Keratinocyte (primary cell): Measurements from ENCODE around the gene CMBL. TPM values are rescaled to one million over a fixed set of nuclear protein-coding genes. Genes with fewer than 3 reads are reported as not detected.

Experiments used
- DNase-seq: peaks from one replicate; pipeline ENCODE4 v3.0.0-alpha.2; 2011; ENCODE audit warnings: low read depth, missing footprints, low spot score
- FAIRE-seq: peaks from 2 replicates; lab custom pipeline; 2011; peaks lifted over from hg19 to GRCh38; lab: Jason Lieb, UNC
- H2AFZ ChIP-seq: 2 replicates; pipeline ENCODE4 v1.6.0; 2012; ENCODE audit warnings: low read length, control low read depth, inconsistent platforms; ENCODE audit not compliant: control insufficient read depth
- H3K27ac ChIP-seq: 2 replicates; pipeline ENCODE4 v1.5.1; 2011; ENCODE audit warnings: low read length; ENCODE audit not compliant: control insufficient read depth, insufficient read depth
- H3K27me3 ChIP-seq: 3 replicates; pipeline ENCODE4 v1.6.0; 2011; ENCODE audit warnings: low read length; ENCODE audit not compliant: control insufficient read depth, insufficient read depth; ENCODE audit errors: extremely low read depth
- H3K36me3 ChIP-seq, 2 experiments: 2 replicates in 1 of 2; 3 replicates in 1 of 2; pipeline ENCODE4 v1.5.1; 2011; ENCODE audit warnings: low read length in 2 of 2, mild to moderate bottlenecking in 1 of 2; ENCODE audit not compliant: control insufficient read depth in 2 of 2, insufficient read depth in 2 of 2; ENCODE audit errors: extremely low read depth in 1 of 2
- H3K4me1 ChIP-seq: 3 replicates; pipeline ENCODE4 v1.5.1; 2011; ENCODE audit warnings: low read length; ENCODE audit not compliant: control insufficient read depth, insufficient read depth; ENCODE audit errors: extremely low read depth
- H3K4me2 ChIP-seq: 3 replicates; pipeline ENCODE4 v1.6.0; 2011; ENCODE audit warnings: low read depth, low read length; ENCODE audit not compliant: control insufficient read depth, insufficient read depth; ENCODE audit errors: extremely low read depth
- H3K4me3 ChIP-seq, 3 experiments: fragments of 200-600 bp in 1 of 3; sonication (generic) in 1 of 3; 2 replicates in 2 of 3; 3 replicates in 1 of 3; pipeline ENCODE4 v1.5.1; 2011 to 2016; ENCODE audit warnings: low read length in 3 of 3, mild to moderate bottlenecking in 3 of 3, control low read depth in 2 of 3, inconsistent platforms in 1 of 3, low read depth in 1 of 3, mixed read lengths in 1 of 3, mixed run types in 1 of 3, moderate library complexity in 1 of 3; ENCODE audit not compliant: control insufficient read depth in 2 of 3, insufficient read depth in 2 of 3; ENCODE audit errors: extremely low read depth in 1 of 3
- H3K79me2 ChIP-seq: 2 replicates; pipeline ENCODE4 v1.6.0; 2012; ENCODE audit warnings: low read length; ENCODE audit not compliant: control insufficient read depth, insufficient read depth
- H3K9ac ChIP-seq: 3 replicates; pipeline ENCODE4 v1.6.0; 2011; ENCODE audit warnings: low read length; ENCODE audit not compliant: control insufficient read depth, insufficient read depth; ENCODE audit errors: extremely low read depth
- H3K9me1 ChIP-seq: 3 replicates; pipeline ENCODE4 v1.6.0; 2011; ENCODE audit warnings: low read length; ENCODE audit not compliant: control insufficient read depth, insufficient read depth; ENCODE audit errors: extremely low read depth
- H3K9me3 ChIP-seq: 2 replicates; pipeline ENCODE4 v1.5.1; 2012; ENCODE audit warnings: low read depth, low read length; ENCODE audit not compliant: control insufficient read depth
- H4K20me1 ChIP-seq: 3 replicates; pipeline ENCODE4 v1.6.0; 2011; ENCODE audit warnings: low read length; ENCODE audit not compliant: control insufficient read depth, insufficient read depth; ENCODE audit errors: extremely low read depth
- EZH2 ChIP-seq: IDR thresholded peaks from one replicate; pipeline ENCODE4 v1.6.1; 2012; ENCODE audit warnings: inconsistent platforms, mild to moderate bottlenecking, low read length, moderate library complexity
- dilution Hi-C: fragments of 300-500 bp; cut with MboI; formaldehyde crosslinking; loops from one replicate; pipeline ENCODE4 v1.7.0; 2020; ENCODE audit warnings: low sequenced_read_pairs; ENCODE audit not compliant: extremely low pct_ligation_motif_present
- polyA plus RNA-seq, 5 experiments: library from polyadenylated mRNA; depleted of rRNA in 3 of 5; stranded (reverse) in 3 of 5; stranded (forward) in 1 of 5; unstranded in 1 of 5; fragments of >200 nt; gene quantifications; 1 replicate in 1 of 5; 2 replicates in 3 of 5; 3 replicates in 1 of 5; pipeline versions ENCODE4 v1.2.1 to v1.2.3, GENCODE V29; 2011 to 2012; ENCODE audit warnings: missing spikeins in 2 of 5, low read depth in 1 of 5, low replicate concordance in 1 of 5
- TF ChIP-seq, protein P1 (sequence below), 3 experiments: IDR thresholded peaks in 1 of 3; conservative IDR thresholded peaks in 1 of 3; optimal IDR thresholded peaks in 1 of 3; 2 replicates in 2 of 3; 3 replicates in 1 of 3; pipeline versions ENCODE3 to v1.5.1; 2011; ENCODE audit warnings: low read length in 3 of 3, mild to moderate bottlenecking in 3 of 3, moderate library complexity in 2 of 3, control low read depth in 1 of 3, inconsistent platforms in 1 of 3; ENCODE audit not compliant: insufficient read depth in 2 of 3; ENCODE audit errors: extremely low read depth in 1 of 3

Gene CMBL
- polyA plus RNA-seq, 1 donor (not counting 4 experiments of a cell fraction or from before 2014, with no cell fraction given) = 9.1 TPM

DNA sequence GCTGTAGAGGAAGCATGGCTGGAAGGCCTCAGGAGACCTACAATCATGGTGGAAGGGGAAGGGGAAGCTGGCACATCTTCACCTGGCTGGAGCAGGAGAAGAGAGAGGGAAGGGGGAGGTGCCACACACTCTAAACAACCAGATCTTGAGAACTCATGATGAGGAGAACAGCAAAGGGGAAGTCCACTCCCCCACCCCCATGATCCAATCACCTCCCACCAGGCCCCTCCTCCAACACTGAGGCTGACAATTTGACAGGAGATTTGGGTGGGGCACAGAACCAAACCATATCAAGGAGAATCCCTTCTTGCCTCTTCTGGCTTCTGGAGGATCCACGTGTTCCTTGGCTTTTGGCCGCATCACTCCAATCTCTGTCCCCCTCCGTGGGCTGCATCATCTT, 13.1 kb upstream of the CMBL start:
- Histone ChIP-seq H3K9ac (no peak overlapping the region), H4K20me1 (no peaks in the 10 kb centered on the region), H3K4me3 (no peak overlapping the region), H3K4me1 (peaks cover 4% of the 10 kb centered on the region), H3K4me2 (no peak overlapping the region), H3K27ac (no peak overlapping the region), H2AFZ (no peak overlapping the region), H3K36me3 (no peaks in the 10 kb centered on the region), H3K9me1 (no peaks in the 10 kb centered on the region), H3K79me2 (no peaks in the 10 kb centered on the region), H3K27me3 (no peaks in the 10 kb centered on the region), H3K9me3 (no peaks in the 10 kb centered on the region)
- FAIRE-seq = no peak
- TF ChIP-seq, protein P1, sequence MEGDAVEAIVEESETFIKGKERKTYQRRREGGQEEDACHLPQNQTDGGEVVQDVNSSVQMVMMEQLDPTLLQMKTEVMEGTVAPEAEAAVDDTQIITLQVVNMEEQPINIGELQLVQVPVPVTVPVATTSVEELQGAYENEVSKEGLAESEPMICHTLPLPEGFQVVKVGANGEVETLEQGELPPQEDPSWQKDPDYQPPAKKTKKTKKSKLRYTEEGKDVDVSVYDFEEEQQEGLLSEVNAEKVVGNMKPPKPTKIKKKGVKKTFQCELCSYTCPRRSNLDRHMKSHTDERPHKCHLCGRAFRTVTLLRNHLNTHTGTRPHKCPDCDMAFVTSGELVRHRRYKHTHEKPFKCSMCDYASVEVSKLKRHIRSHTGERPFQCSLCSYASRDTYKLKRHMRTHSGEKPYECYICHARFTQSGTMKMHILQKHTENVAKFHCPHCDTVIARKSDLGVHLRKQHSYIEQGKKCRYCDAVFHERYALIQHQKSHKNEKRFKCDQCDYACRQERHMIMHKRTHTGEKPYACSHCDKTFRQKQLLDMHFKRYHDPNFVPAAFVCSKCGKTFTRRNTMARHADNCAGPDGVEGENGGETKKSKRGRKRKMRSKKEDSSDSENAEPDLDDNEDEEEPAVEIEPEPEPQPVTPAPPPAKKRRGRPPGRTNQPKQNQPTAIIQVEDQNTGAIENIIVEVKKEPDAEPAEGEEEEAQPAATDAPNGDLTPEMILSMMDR (optimal IDR thresholded peaks at IDR 0.05 in 1 of 3, IDR thresholded peaks at IDR 0.05 in 1 of 3, conservative IDR thresholded peaks at IDR 0.05 in 1 of 3; ENCODE audit: extremely low read depth in 1 of 3, insufficient read depth in 2 of 3, low read length in 3 of 3) = no peak
- TF ChIP-seq EZH2 = no peak
- dilution Hi-C loops = no loop called here
- no peak for DNase-seq

DNA sequence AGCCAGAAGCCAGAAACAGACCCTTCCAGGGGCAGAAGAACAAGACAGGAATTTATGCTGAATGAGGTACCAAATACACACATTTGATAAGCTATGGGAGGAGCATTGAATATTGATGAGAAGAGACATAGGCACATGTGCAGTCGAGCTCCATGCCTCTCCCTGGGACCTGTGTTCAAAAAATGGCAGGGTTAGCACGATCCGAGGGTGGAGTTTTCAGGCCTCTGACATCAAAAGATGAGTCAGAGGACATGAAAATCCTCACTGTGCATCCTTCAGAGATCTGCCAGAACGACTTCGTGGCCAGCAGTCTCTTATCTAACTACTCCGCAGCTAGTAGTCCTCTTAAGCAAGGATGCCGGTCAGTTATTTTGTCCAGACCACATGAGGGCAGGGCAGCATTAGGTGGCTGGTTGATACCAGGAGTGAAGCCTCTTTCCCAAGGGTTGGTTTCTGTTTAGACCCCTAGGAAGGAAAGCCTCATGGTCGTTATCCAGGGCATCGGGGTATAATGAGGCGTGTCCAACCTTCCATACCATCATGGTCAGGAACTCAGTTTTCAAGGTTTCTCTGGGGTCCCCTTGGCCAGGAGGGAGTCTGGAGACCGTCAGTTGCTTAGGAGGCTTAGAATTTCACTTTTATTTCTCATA, 11.6 kb upstream of the CMBL start:
- no peaks in the 10 kb centered on the region for H3K79me2 ChIP-seq
- H3K9me1 ChIP-seq = no peaks in the 10 kb centered on the region
- H3K4me3 ChIP-seq = no peak overlapping the region
- dilution Hi-C loops = no loop called here
- no peaks in the 10 kb centered on the region for H4K20me1 ChIP-seq
- H3K4me2 ChIP-seq = no peak overlapping the region
- no peaks in the 10 kb centered on the region for H3K36me3 ChIP-seq
- no peaks in the 10 kb centered on the region for H3K9me3 ChIP-seq
- H3K4me1 ChIP-seq = no peaks in the 10 kb centered on the region
- FAIRE-seq (no peak), DNase-seq (no peak)
- H3K27me3 ChIP-seq = no peaks in the 10 kb centered on the region
- H2AFZ ChIP-seq = no peak overlapping the region
- no peak overlapping the region for H3K27ac ChIP-seq
- H3K9ac ChIP-seq = no peak overlapping the region
- no peak for TF ChIP-seq EZH2
- TF ChIP-seq, protein P1 (optimal IDR thresholded peaks at IDR 0.05 in 1 of 3, IDR thresholded peaks at IDR 0.05 in 1 of 3, conservative IDR thresholded peaks at IDR 0.05 in 1 of 3; ENCODE audit: extremely low read depth in 1 of 3, insufficient read depth in 2 of 3, low read length in 3 of 3) = no peak
